Adrenal gland (tissue), 12 donors: ENCODE data around the gene KRT12. TPM values are rescaled to one million over a fixed set of nuclear protein-coding genes. Genes with fewer than 3 reads are reported as not detected.

Experiments used
- DNase-seq, 7 donors: peaks; one replicate each; pipeline ENCODE4 v3.0.0-alpha.2; 2019 to 2020
- H3K27ac ChIP-seq, 5 donors: fragments of 200-600 bp; sonication (generic) in 4 of 5; 1 replicate in 3 of 5; 2 replicates in 2 of 5; pipeline versions ENCODE4 v1.5.1 to v1.8.0; 2016 to 2020; ENCODE audit warnings: mild to moderate bottlenecking in 1 of 5
- H3K27me3 ChIP-seq: fragments of 200-600 bp; 2 replicates; pipeline ENCODE4 v1.8.0; 2021
- H3K36me3 ChIP-seq, 2 donors: fragments of 200-600 bp; replicated peaks in 1 of 2; 1 replicate in 1 of 2; 2 replicates in 1 of 2; pipeline versions ENCODE4 v1.5.1 to v1.8.0; 2018 to 2022
- H3K4me1 ChIP-seq, 2 donors: fragments of 200-600 bp; replicated peaks in 1 of 2; 1 replicate in 1 of 2; 2 replicates in 1 of 2; pipeline versions ENCODE4 v1.5.1 to v1.8.0; 2018 to 2021
- H3K4me3 ChIP-seq, 4 donors: fragments of 200-600 bp; sonication (generic) in 3 of 4; one replicate each; pipeline ENCODE4 v1.5.1; 2016 to 2018
- H3K9me3 ChIP-seq, 3 donors: fragments of 200-600 bp; sonication (generic) in 1 of 3; replicated peaks in 1 of 3; 1 replicate in 2 of 3; 2 replicates in 1 of 3; pipeline versions ENCODE4 v1.5.1 to v1.8.0; 2016 to 2021
- CTCF ChIP-seq, 6 experiments: fragments of 450-650 bp in 4 of 6; fragments of 200-600 bp in 2 of 6; sonication (generic) in 1 of 6; IDR thresholded peaks; 1 replicate in 5 of 6; 2 replicates in 1 of 6; pipeline versions ENCODE4 v1.5.1 to v1.8.0; 2016 to 2021; ENCODE audit warnings: antibody characterized with exemption in 6 of 6, mild to moderate bottlenecking in 2 of 6, moderate library complexity in 1 of 6
- POLR2A ChIP-seq, 2 donors: fragments of 450-650 bp; IDR thresholded peaks; one replicate each; pipeline ENCODE4 v1.6.1; 2017; ENCODE audit warnings: antibody characterized with exemption in 2 of 2, mild to moderate bottlenecking in 2 of 2, moderate library complexity in 1 of 2
- WGBS, 4 donors: extraction: QIAGEN DNeasy Blood & Tissue Kit in 2 of 4; methylation state at CpG; one replicate each; pipeline versions ENCODE4 v1.1.5 to v1.1.7; 2013 to 2017; 5-methylcytosine and 5-hydroxymethylcytosine counted together
- intact Hi-C, 2 donors: fragments of 100-400 bp; cut with DNase I; formaldehyde crosslinking; loops; one replicate each; pipeline versions ENCODE4 v1.14.1 to v1.15.0; 2022 to 2023
- polyA plus RNA-seq, 3 donors: library from polyadenylated mRNA; stranded (reverse); fragments of 200-250 nt in 2 of 3; fragments of 350-450 nt in 1 of 3; fragmentation: Illumina TruSeq in 1 of 3; extraction: RNeasy Lipid Tissue Mini Kit (QIAGEN cat#74804) in 1 of 3; gene quantifications; one replicate each; pipeline ENCODE4 v1.2.3, GENCODE V29; 2013 to 2014
- total RNA-seq, 9 donors: library from RNA; depleted of rRNA in 4 of 9; stranded (reverse); fragments of >200 nt in 4 of 9; fragments of 120-200 nt in 1 of 9; fragmentation: NEBNext Ultra II Directional in 1 of 9; extraction: Animal tissue kit (Norgen Biotek cat#: 25700) in 1 of 9; gene quantifications; one replicate each; pipeline versions ENCODE4 v1.1.0 to v1.2.4, GENCODE V29; 2013 to 2023
- donor health status: healthy with polysubstance abuse.
- donor health status: Bipolar disorder and iron deficiency.
- donor health status: DM: yes; HTN: yes; CAD: no.
- donor health status: DM: no; HTN: no; CAD: no.
- donor health status: DM: no; HTN: no; CAD: no.
- donor health status: DM: yes; HTN: yes; CAD: no.

Gene KRT12
- total and polyA plus RNA-seq, 12 donors: not detected

DNA sequence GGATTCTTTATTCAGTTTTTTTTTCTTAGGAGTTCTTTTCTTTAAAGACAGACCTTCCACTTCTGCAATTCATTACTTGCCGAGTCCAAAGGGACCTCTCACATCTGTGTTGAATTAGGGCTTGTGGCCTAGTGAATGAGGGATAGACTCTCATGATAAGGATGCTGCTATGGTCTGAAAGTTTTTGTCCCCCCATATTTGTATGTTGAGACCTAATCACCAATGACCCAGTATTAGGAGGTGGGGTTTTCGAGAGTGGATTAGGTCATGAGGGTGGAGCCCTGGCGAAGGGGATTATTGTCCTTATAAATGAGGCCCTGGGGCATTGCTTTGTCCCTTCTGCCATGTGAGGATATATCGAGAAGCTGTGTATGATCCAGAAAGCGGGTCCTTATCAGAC, 9.5 kb downstream of the KRT12 start:
- no peak for TF ChIP-seq POLR2A (IDR thresholded peaks at IDR 0.05)
- TF ChIP-seq CTCF (IDR thresholded peaks at IDR 0.05): no peak
- Histone ChIP-seq H3K36me3 (no peaks in the 10 kb centered on the region), H3K27me3 (no peaks in the 10 kb centered on the region), H3K4me1 (peaks cover 0 to 5% of the 10 kb centered on the region in 2 donors), H3K27ac (no peak overlapping the region), H3K4me3 (no peak overlapping the region), H3K9me3 (no peaks in the 10 kb centered on the region)
- intact Hi-C loops: no loop called here
- no peak for DNase-seq
- 69 to 83% (median 79%) methylated on average over 5 of the region's 5 CpGs for WGBS, 4 donors

DNA sequence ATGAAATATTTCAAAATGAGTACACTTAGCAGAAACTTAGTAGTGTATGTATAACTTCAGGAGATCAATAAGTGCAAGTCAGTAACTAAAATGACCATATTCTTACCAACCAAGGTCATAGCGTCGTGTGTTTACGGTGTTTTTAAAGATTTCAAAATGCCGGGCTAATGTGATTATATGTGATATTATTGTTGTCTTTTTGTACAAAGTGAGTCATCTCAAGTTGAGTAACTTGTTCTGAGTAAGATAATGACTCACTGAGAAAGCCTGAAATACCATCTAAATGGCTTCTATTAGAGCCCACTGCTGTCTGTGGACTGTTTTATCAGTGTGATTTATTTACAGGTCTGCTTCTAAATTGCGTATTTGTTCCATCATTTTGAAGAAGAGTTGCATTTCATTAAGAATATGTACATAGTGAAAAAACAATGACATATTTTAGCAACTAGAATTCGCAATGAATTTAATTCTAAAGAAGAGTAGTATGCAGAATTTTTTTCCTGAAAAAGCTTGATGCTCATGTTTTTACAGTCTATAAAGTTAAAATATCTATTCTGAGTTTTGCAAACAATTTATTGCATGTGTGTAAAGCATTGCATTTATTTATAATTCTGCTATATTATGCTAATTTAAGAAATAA, 12.7 kb downstream of the KRT12 start:
- peaks cover 0 to 5% of the 10 kb centered on the region in 2 donors for H3K4me1 ChIP-seq
- H3K27me3 ChIP-seq: no peaks in the 10 kb centered on the region
- no peaks in the 10 kb centered on the region for H3K9me3 ChIP-seq
- no peak overlapping the region for H3K27ac ChIP-seq
- DNase-seq: peak in 1 of 7 donors; percentile 5
- 27 to 35% (median 29%) methylated on average over 6 of the region's 6 CpGs for WGBS, 4 donors
- TF ChIP-seq POLR2A (IDR thresholded peaks at IDR 0.05) (no peak), CTCF (IDR thresholded peaks at IDR 0.05) (no peak)
- no peak overlapping the region for H3K4me3 ChIP-seq
- intact Hi-C loops: no loop called here
- H3K36me3 ChIP-seq: no peaks in the 10 kb centered on the region

DNA sequence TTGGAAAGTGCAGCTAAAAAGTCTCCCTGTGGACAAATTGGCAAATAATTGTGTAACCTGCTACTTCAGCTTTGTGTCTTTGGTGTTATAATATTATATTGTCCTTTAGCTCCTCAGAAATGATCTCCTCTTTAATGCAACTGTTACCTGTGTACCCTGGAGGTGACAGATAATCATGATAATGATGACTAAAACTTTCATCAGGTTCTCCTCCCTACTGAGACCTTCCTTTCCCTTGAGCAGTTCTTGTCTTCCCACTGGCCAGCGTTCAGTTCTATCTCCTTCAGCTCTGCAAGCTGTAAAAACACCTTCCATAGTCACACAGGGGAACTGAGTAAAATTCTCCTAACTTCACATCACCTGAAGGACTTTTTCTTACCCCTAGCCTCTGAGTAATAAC, 14.7 kb downstream of the KRT12 start:
- WGBS, 4 donors: 68 to 90% (median 80%) methylated on average over 1 of the region's 1 CpG
- TF ChIP-seq CTCF (IDR thresholded peaks at IDR 0.05) (no peak), POLR2A (IDR thresholded peaks at IDR 0.05) (no peak)
- Histone ChIP-seq H3K4me1 (peaks cover 0 to 5% of the 10 kb centered on the region in 2 donors), H3K27me3 (no peaks in the 10 kb centered on the region), H3K4me3 (no peak overlapping the region), H3K9me3 (no peaks in the 10 kb centered on the region), H3K36me3 (no peaks in the 10 kb centered on the region), H3K27ac (no peak overlapping the region)
- intact Hi-C loops: no loop called here
- no peak for DNase-seq

DNA sequence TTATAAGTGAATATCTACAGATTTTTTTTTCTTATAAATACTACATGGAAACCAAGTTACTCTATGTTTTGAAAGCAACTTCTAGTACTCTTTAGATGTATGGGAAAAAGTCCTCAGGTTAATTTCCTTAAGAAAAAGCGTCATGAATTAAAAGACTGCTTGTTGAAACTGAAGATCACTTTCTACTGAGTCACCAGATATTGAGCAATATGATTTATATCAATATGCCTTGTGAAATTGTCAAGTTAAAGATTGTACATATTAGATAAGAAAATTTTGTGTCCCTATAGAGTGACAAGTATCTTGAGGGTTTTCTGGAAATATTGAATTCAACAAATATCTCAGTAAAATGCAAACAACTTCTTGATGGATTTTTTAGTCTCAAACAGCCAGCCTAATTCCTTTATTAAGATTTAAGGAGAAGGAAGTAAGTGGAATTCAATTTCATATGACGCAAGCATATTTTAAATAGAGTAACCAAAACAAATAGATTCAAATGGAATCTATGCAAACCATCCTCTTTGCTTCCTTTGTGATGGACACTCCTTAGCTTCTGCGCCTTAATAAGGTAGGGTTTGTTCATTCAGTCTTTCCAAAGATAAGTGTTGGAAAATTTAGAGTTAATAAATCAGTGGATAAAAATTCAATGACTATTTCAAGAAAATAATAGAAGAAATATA, 16.6 kb downstream of the KRT12 start:
- DNase-seq: no peak
- H3K27ac ChIP-seq: no peak overlapping the region
- H3K36me3 ChIP-seq: no peaks in the 10 kb centered on the region
- intact Hi-C loops: no loop called here
- H3K9me3 ChIP-seq: no peaks in the 10 kb centered on the region
- H3K27me3 ChIP-seq: no peaks in the 10 kb centered on the region
- H3K4me3 ChIP-seq: no peak overlapping the region
- WGBS, 4 donors: 78 to 80% (median 79%) methylated on average over 3 of the region's 3 CpGs
- TF ChIP-seq POLR2A (IDR thresholded peaks at IDR 0.05): no peak
- no peak for TF ChIP-seq CTCF (IDR thresholded peaks at IDR 0.05)
- peaks cover 0 to 5% of the 10 kb centered on the region in 2 donors for H3K4me1 ChIP-seq
